ENCODE results near the gene COL18A1.

Gene COL18A1

DNA sequence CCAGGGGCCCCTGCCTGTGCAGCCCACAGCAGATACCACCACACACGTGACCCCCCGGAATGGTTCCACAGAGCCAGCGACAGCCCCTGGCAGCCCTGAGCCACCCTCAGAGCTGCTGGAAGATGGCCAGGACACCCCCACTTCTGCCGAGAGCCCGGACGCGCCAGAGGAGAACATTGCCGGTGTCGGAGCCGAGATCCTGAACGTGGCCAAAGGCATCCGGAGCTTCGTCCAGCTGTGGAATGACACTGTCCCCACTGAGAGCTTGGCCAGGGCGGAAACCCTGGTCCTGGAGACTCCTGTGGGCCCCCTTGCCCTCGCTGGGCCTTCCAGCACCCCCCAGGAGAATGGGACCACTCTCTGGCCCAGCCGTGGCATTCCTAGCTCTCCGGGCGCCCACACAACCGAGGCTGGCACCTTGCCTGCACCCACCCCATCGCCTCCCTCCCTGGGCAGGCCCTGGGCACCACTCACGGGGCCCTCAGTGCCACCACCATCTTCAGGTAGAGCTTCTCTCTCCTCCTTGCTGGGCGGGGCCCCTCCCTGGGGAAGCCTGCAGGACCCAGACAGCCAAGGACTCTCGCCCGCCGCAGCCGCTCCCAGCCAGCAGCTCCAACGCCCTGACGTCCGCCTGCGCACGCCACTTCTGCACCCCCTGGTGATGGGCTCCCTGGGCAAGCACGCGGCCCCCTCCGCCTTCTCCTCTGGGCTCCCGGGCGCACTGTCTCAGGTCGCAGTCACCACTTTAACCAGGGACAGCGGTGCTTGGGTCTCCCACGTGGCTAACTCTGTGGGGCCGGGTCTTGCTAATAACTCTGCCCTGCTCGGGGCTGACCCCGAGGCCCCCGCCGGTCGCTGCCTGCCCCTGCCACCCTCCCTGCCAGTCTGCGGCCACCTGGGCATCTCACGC lies 51.0 kb downstream of the COL18A1 start:
- no peak for DNase-seq (ENCODE audit: low spot score)

DNA sequence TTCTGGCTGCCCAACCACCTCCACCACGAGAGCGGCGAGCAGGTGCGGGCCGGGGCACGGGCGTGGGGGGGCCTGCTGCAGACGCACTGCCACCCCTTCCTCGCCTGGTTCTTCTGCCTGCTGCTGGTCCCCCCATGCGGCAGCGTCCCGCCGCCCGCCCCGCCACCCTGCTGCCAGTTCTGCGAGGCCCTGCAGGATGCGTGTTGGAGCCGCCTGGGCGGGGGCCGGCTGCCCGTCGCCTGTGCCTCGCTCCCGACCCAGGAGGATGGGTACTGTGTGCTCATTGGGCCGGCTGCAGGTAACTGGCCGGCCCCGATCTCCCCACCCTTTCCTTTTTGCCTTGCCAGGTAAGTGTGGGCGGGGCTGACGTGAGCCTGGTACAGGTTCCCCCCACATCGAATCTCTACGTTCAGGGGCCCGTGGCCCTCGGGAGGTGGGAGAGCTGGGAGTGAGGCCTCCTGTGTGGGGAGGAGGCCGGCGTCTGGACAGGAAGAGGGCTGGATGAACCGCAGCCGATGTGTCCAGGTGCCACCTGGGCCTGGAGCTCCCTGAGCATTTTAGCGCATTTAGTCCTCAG lies 51.7 kb downstream of the COL18A1 start:
- DNase-seq (ENCODE audit: low spot score): no peak

DNA sequence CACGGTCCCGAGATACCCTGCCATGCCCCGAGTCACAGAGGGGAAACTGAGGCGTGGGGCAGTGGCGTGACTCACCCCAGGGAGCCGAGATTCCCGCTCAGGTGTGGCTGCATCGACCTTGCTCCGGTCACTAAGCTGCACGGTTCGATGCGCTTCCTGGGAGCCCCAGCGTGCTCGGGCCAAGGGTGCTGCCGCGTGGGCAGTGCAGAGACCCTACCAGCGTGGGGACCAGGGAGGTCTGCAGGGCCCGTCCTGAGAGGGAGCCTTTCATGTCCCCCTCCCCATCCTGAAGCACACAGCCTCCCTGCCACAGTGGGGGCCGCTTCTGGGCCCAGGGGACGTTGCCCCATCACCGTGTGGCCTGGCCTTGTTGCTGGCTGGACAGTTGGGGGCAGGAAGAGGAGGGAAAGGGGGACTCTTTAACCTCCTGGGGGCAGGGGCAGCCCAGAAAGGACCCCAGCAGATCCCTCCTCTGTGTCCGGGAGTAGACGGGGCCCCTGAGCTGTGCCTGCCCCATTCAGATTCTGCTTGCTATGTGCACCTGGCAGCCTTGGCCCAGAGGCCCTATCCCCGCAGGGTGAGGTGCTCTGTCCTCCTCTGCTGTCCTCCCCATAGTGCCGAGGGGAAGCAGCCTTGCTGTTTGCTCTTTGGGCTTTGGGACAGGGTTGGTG lies 52.3 kb downstream of the COL18A1 start:
- no peak for DNase-seq (ENCODE audit: low spot score)

DNA sequence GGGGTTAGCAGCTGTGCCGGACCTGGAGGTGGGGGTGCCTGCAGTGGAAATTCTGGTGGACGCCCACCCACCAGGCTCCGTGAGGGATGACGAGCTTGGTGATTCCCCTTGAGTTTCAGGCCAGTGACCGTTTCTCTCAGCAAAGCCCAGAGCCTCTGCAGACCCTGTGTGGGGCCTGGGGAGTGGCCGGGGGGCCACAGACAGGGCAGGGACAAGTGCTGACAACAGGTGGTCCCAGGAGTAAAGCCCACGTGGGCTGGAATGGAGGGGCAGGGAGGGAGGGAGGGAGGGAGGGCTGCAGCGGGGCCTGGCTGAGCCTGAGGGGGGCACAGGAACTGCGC lies 52.8 kb downstream of the COL18A1 start:
- no peak for DNase-seq (ENCODE audit: low spot score)

DNA sequence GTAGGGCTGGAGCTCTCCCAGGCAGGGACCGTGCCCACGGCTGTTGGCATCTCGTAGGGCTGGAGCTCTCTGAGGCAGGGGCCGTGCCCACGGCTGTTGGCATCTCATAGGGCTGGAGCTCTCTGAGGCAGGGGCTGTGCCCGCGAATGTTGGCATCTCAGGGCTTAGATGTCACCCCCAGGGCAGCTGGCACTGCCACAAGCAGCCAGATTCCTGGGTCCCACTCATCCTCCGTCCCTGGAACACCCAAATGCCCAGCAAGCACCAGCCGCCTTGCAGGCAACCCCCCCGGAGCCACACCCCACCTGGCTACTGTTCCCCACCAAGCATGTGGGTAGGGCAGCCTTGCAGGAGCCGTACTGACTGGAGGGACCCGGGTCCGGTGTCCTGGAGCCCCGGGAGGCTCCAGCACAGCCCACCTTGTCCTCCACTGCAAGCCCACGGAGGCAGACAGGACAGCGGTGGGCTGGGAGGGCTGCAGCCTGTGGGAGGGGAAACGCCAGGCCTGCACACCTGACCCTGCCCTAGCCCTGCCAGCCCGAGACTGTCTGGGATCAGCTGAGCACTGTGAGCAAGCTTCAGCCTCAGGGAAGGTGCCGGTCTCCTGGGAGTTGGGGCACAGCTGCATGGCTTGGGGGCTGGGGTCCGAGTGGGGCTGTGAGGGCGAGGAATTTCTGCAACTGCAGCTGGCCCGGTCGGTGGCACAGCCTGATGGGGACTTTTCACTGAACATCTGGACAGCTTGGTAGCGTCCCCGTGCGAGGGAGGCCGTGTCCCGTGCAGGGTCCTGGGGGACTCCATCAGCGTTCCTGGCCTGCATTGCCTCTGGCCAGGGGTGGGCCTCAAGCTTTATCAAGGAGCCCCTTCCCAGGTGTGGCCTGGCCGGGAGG lies 53.6 kb downstream of the COL18A1 start:
- no peak for DNase-seq (ENCODE audit: low spot score)

DNA sequence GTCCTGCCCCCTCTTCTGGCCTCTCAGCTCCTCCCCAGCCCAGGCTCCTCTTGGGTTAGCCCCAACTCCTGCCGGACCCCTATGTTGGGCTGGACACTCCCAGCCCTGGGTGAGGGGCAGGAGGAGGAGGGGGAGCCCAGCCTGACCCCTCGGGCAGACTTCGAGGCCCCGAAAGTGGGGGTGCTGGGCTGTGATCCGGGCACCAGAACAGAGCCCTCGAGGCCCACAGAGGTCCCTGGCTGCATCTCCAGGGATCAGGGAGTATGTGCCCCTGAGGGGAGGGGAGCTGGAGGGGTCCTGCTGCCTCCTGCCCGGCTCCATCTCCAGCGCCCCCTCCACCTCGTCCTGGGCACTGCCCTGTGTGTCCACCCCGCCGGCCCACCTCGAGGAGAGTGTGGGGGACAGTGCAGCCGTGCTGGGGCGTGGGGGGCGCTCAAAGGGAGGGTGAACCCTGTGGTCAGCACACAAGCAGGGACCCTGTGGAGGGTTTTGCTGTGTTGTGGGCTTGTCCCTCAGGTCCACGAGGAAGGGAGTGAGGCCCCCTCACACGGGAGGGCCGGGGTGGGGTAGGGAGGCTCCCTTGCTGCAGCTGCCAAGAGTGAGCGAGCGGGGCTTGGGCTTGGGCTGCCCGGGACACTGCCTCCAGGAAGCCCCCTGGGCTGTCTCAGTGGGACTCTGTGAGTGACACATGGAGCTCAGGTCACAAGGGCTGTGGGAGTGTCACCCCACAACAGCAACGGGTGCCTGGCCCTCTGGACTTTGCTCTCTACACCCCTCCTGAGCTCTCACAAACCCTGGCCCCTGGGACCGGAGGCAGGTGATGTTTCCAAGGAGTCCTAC lies 54.4 kb downstream of the COL18A1 start:
- no peak for DNase-seq (ENCODE audit: low spot score)

DNA sequence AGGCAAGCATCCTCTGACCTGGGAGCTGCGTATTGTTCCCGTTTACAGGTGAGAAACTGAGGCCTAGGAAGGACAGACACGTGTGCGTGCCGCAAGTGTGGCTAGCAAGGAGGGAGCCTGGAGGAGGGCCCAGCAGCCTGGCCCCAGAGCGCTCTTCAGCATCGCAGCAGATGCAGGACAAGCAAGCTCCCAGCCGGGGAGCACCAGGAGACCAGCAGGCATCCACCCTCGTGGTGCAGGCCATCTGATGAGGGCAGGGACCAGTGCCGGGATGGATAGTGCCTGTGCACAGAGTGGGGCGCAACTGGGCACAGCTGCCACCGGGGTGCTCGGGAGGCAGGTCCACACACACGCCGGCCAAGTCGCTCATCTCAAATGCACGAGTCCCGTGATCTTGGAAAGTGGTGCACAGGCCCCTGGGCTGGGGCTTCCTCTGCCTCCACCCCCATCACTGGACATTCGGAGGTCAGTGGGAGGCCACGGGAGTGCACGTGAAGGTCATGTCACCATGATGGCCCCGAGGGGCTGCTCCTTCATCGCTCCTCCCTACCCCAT lies 55.1 kb downstream of the COL18A1 start:
- no peak for DNase-seq (ENCODE audit: low spot score)

DNA sequence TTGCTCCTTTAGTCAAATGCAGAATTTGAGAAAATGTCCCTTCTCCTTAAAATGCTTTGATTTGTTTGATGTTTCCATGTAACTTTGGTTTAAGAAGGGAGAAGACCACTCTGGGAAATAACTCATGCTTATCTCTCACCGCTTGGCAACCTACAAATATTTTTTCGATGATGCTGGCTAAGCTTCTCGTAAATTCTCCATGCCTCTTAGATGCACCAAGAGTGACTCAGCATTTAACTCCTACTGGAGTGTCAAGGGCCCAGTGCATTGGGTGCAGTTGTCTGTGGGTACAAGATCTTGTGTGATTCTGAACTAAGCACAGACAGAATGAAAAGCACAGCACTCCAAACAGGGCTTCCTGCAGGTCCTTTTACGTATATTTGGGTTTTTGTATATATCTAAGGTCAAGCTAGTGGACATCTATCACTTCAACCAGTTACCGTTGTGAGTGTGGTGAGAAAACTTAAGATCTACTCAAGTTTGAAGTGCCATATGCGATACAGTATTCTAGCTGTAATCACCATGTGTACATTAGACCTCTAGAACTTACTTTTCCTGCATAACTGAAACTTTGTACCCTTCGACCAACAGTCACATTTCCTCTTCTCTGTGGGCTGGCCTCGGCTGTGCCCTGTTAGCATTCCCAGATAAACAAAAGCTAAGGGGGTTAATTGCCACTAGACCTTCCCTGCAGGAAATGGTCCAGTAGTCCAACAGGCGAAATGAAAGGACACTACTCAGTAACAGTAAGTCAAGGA lies 55.8 kb downstream of the COL18A1 start:
- DNase-seq (ENCODE audit: low spot score): peak; percentile 6

DNA sequence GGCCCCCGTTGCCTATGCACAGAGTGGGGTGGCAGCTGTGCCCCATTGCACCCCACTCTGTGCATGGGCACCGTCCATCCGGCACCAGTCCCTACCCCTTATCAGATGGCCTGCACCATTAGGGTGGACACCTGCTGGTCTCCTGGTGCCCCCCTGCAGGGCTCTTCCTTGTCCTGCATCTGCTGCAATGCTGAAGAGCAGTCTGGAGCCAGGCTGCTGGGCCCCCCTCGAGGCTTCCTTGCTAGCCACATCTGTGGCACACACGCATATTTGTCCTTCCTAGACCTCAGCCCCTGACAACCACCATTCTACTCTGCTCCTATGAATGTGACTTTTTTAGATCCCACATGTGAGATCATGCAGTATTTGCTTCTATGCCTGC lies 56.4 kb downstream of the COL18A1 start:
- DNase-seq (ENCODE audit: low spot score): no peak

DNA sequence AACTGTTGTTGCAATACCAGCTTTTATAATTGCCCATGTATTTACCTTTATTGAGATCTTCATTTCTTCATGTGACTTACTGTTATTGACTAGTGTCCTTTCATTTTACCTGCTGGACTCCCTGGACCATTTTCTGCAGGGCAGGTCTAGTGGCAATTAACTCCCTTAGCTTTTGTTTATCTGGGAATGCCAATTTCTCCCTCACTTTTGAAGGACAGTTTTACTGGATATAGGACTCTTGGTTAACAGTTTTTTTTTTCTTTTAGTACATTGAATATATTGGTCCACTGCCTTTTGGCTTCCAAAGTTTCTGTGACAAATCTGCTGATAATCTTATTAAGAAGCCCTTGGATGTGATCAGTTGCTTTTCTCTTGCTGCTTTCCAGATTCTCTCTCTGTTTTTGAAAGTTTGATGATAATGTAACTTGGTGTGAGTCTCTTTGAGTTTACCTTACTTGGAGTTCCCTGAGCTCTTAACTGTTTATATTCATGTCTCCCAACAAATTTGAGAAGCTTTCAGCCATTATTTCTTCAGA lies 56.9 kb downstream of the COL18A1 start:
- DNase-seq (ENCODE audit: low spot score): no peak

DNA sequence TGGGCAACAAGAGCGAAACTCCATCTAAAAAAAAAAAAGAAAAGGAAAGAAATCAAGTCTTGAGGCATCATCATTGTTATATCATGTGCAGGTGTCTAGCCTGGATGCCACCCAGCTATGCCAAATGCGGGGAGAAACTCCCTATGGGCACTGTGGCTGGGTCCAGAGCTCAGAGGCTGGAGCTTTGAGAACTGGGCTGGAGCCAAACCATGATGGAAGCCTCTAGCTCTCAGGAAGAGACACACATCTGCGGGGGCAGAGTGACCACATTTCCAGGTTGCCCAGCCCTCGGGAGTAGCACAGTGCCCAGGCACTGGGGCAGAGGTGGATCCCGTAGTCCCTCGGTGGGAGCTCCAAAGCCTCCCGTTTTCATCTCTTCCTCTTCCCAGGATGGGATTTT lies 58.9 kb downstream of the COL18A1 start:
- DNase-seq (ENCODE audit: low spot score): no peak

DNA sequence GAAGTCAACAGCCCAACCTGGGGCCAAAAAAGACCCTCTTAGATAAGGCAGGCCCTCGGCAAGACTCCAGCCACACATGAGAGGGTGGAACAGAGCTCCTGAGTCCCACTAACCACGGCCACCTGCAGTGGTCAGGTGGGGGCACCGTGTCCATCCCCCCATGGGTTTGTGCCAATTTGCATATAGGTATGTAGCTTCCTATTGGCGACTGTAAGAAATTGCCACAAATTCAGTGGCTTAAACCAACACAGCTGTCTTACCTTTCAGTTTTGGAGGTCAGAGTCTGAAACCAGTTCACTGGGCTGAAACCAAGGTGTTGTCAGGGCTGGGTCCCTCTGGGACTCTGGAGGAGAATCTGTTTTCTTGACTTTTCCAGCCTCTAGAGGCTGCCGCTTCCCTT lies 59.3 kb downstream of the COL18A1 start:
- DNase-seq (ENCODE audit: low spot score): no peak

DNA sequence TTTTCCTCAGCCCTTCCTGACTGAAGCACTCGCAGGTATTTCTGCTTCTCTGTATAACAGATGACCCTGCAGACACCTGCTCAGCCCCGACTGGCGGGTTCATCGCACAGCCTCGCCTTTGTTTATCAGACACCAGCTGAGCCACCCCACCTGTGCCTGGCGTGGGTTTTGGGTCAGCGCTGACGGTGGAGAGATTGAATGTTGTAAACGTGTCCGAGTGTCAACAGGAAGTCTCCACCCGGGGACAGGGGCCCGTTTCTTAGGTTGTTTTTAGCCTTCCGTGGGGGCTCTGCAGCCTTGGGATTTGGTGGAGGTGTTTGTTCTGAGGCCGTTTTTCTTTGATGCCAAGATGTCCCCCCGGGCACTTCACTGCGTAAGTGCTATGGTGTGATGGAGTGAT lies 60.1 kb downstream of the COL18A1 start:
- no peak for DNase-seq (ENCODE audit: low spot score)

DNA sequence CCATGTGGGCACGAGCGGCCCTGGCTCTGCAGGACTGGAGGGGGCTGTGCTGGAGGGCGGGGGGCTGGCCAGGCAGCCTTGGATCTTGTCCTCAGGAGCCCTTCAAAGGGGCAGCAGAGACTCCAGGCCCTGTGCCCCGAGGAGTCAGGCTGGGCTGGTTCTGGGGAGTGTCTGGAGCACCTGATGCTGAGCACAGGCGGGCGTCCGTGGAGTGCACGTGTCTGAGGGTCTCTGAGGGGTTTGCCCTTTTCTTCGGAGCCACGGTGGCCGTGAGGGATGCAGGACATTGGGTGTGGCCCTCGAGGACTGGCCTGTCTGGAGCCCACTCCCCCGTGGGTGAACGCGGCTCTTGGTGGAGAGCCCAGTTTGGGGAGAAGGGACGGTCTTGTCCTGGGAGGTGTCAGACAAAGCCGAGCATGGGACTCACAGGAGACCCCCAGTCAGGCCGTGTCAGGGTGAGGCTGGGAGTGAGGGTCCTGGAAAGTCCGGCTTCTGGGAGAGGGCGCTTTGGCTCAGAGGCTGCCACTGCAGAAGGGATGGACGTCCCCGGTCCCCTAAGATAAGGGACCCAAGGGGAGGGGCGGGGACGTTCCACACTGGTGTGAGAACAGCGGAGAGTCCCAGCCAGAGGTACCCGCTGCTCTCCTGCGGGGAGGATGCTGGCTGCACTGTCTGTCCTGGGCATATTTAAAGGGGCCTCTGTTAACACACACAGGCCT lies 60.8 kb downstream of the COL18A1 start:
- no peak for DNase-seq (ENCODE audit: low spot score)

DNA sequence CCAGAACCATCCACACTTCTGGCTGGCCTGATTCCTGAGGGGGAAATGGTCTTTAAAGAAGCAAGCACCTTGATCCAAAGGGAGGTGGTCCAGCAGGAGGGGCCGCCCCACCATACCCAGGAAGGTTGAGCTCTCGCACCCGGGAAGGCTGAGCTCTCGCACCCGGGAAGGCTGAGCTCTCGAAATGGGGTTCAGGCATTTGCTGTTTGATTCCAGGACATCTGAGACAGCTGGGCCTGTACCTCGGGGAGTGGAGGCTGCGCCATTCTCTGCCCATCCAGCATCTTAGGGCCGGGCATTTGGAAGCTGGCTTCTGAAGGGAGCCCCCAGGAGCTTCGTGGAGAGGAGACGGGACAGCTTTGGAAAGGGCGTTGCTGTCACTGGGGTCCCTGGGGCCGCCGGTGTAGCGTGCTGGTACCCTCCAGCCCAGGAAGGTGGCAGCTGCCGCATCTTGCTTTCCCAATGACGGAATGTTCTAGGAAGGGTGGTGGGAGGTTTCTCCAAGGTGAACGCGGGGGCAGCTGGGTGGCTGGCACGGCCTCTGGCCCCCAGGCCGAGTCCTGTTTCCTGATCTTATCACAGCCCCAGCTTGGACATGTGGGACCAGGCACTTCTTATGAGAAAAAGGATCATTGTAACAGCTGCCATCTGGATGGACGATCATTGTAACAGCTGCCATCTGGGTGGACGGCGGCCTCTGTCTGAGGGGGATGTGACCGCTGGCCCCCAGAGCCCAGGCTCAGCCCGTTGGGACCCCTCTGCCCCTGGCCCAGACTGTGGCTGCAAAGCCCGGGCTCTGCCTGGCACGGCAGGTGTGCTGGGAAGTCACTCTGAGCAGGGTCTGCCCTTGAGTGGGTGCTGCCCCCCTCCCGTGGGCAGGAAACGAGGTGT lies 61.6 kb downstream of the COL18A1 start:
- DNase-seq (ENCODE audit: low spot score): no peak

DNA sequence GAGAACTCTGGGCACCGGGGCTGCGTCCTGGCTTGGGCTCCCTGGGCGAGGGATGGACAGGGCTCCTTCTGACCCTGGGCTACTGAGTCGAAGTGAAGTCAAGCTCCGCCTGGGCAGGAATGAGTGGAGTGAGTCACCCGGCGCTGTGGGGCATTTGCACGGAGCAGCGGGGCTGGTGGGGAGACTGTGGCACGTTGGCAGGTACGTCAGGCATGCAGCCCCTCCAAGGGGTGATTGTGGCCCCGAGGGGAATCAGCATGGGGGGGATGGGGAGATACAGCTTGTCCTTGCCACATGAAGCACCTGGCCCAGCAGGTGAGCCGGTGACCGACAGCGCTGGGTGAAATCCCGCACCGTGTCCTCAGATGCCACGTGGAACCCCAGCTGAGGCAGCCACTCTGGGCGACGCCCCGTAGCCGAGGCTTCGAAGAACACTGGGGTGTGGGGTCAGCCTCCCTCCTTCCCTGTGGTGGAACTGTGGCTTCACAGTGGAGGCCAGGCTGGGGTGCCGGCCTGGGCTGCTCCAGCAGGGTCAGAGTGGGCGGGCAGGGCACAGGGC lies 62.3 kb downstream of the COL18A1 start:
- DNase-seq (ENCODE audit: low spot score): no peak

DNA sequence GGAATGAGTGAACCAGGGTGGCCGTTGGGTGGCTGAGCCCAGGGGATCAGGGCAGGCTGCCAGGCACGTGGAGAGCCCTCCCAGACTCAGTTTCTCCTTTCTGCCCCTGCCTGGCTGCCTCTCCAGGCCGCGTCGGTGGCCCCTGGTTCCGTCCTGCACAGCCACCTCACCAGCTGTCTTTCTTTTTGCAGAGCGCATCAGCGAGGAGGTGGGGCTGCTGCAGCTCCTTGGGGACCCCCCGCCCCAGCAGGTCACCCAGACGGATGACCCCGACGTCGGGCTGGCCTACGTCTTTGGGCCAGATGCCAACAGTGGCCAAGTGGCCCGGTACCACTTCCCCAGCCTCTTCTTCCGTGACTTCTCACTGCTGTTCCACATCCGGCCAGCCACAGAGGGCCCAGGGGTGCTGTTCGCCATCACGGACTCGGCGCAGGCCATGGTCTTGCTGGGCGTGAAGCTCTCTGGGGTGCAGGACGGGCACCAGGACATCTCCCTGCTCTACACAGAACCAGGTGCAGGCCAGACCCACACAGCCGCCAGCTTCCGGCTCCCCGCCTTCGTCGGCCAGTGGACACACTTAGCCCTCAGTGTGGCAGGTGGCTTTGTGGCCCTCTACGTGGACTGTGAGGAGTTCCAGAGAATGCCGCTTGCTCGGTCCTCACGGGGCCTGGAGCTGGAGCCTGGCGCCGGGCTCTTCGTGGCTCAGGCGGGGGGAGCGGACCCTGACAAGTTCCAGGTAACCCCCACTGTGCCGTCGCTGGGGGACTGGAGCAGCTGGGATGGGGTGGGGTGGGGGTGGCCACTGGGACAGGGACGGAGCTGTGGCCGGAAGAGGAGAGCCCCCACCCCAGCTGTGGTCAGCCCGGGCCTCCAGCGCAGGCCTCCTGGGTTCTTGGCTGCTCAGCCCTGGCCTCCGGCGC lies 63.3 kb downstream of the COL18A1 start:
- DNase-seq (ENCODE audit: low spot score): no peak
